Transverse colon (tissue), 4 donors: Measurements from ENCODE around the gene GASK1A. TPM values are rescaled to one million over a fixed set of nuclear protein-coding genes. Genes with fewer than 3 reads are reported as not detected.

ENCODE experiments used
- DNase-seq: peaks from one replicate; pipeline ENCODE4 v3.0.0-alpha.2; 2019
- H3K27ac ChIP-seq, 4 donors: fragments of 200-600 bp; sonication (generic); 2 replicates each; pipeline ENCODE4 v1.5.1; 2016 to 2018; ENCODE audit warnings: inconsistent platforms in 4 of 4
- H3K27me3 ChIP-seq: fragments of 200-600 bp; sonication (generic); 2 replicates; pipeline ENCODE4 v1.5.1; 2017; ENCODE audit warnings: inconsistent platforms
- H3K36me3 ChIP-seq, 4 donors: fragments of 200-600 bp; sonication (generic); 2 replicates each; pipeline ENCODE4 v1.5.1; 2017 to 2019; ENCODE audit warnings: inconsistent platforms in 4 of 4
- H3K4me1 ChIP-seq, 4 donors: fragments of 200-600 bp; sonication (generic); 2 replicates each; pipeline ENCODE4 v1.5.1; 2017 to 2020; ENCODE audit warnings: inconsistent platforms in 4 of 4
- H3K4me3 ChIP-seq, 4 donors: fragments of 200-600 bp; sonication (generic); 1 replicate in 1 of 4; 2 replicates in 3 of 4; pipeline versions ENCODE4 v1.5.1 to v1.6.1; 2017 to 2019; ENCODE audit warnings: inconsistent platforms in 4 of 4
- H3K9me3 ChIP-seq, 2 donors: fragments of 200-600 bp; sonication (generic); 2 replicates each; pipeline ENCODE4 v1.5.1; 2017 to 2019; ENCODE audit warnings: inconsistent platforms in 2 of 2
- EP300 ChIP-seq: sonication (generic); formaldehyde crosslinking; IDR thresholded peaks from one replicate; pipeline ENCODE4 v1.6.1; 2017; ENCODE audit warnings: antibody characterized with exemption, low read depth
- POLR2A ChIP-seq: fragments of 450-650 bp; IDR thresholded peaks from one replicate; pipeline ENCODE4 v1.6.1; 2016; ENCODE audit warnings: antibody characterized with exemption, mild to moderate bottlenecking, moderate library complexity
- POLR2AphosphoS5 ChIP-seq, 3 donors: sonication (generic); formaldehyde crosslinking; IDR thresholded peaks; one replicate each; pipeline ENCODE4 v1.6.1; 2016; ENCODE audit warnings: antibody characterized with exemption in 3 of 3
- WGBS, 2 donors: methylation state at CpG; one replicate each; pipeline ENCODE4 v1.1.5; 2018; ENCODE audit warnings: low coverage in 1 of 2; 5-methylcytosine and 5-hydroxymethylcytosine counted together
- in situ Hi-C, 4 donors: fragments of 200-750 bp; cut with MboI; loops; one replicate each; pipeline versions ENCODE4 v1.15.0 to v1.15.1; 2017; ENCODE audit warnings: low sequenced_read_pairs in 3 of 4, low pct_ligation_motif_present in 1 of 4, low pct_unique_long_range_greater_than_20kb in 1 of 4
- intact Hi-C: fragments of 100-400 bp; cut with DNase I; formaldehyde crosslinking; loops from one replicate; pipeline ENCODE4 v1.15.1; 2023; ENCODE audit warnings: low total_unique reads
- total RNA-seq, 4 donors: library from RNA; depleted of rRNA; stranded (reverse); fragments of >200 nt; gene quantifications; one replicate each; pipeline ENCODE4 v1.1.0, GENCODE V29; 2016
- TF ChIP-seq, protein P1 (sequence below), 5 experiments: fragments of 200-600 bp in 3 of 5; fragments of 450-650 bp in 2 of 5; sonication (generic) in 3 of 5; IDR thresholded peaks; 1 replicate in 2 of 5; 2 replicates in 3 of 5; pipeline ENCODE4 v1.5.1; 2016 to 2017; ENCODE audit warnings: antibody characterized with exemption in 5 of 5, inconsistent platforms in 3 of 5, mild to moderate bottlenecking in 2 of 5, moderate library complexity in 1 of 5

Gene GASK1A
- total RNA-seq, 4 donors from 2014 or later = 0.75 to 5.9 (median 3.6) TPM

DNA sequence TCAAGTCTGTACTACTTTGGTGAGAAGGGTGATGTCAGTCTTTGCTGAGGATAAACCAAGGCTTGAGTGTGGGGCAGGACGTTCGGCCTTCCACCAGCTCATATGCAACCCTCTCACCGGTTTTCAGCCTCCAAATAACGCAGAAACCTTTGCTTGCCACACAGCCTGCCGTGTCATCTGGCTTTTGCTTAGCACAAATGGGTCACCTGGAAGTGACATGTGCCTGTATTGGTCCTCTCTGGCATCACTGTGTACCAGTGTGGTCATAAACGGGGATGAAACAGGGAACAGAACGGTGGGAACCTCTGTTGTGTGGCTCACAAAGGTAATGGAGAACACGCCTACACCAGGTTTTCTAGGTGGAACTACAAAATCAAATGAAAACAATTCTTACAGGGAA lies 119.7 kb downstream of the GASK1A start:
- in situ Hi-C loops = no loop called here

DNA sequence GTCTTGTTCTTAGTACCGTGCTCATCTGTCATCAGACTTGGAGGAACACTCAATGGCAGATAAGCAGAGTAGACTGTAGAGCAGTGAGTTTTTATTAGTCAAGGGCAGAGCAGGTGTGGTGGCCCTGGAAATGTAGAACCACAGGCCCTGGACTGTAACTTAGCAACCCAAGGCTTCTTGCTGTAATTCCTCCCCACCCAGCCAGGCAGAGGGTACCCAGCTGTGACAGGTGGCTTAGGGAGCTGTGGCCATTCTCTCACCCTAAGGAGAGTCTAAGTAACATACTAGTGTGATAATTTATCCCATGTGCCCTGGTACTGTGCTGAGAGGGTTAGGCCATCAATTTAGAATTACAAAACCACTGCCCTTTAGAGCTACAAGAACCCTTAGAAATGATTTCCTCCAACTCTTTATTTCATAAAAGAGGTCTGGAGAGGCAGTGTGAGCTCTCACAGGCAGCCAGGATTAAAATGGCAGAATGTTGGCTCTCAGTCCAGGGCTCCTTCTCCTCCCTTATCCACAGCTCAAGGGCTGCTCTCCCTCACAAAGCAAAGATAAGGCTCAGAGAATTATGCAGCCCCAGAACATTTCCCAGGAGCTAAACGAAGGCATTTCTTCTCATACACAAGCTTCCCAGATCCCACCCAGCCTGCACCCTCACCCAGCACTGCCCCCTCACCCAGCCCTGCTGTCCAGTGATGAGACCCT lies 123.8 kb downstream of the GASK1A start:
- 70% methylated on average over 2 of the region's 2 CpGs; no CpG with 5 or more reads in 1 of the 2 donors for WGBS, 2 donors
- in situ Hi-C loops = no loop called here

More for the DNA sequence above, 119.7 kb downstream of the GASK1A start:
- TF ChIP-seq POLR2A = no peak
- TF ChIP-seq POLR2AphosphoS5 (IDR thresholded peaks at IDR 0.05) = no peak
- Histone ChIP-seq H3K36me3 (no peaks in the 10 kb centered on the region), H3K27me3 (no peaks in the 10 kb centered on the region), H3K9me3 (no peaks in the 10 kb centered on the region), H3K4me3 (no peak overlapping the region), H3K27ac (no peak overlapping the region), H3K4me1 (peaks cover 0 to 4% (median 0%) of the 10 kb centered on the region in 4 donors)
- intact Hi-C loops = no loop called here
- no peak for DNase-seq
- 95 to 100% methylated on average over 3 to 8 of the region's 8 CpGs for WGBS, 2 donors

DNA sequence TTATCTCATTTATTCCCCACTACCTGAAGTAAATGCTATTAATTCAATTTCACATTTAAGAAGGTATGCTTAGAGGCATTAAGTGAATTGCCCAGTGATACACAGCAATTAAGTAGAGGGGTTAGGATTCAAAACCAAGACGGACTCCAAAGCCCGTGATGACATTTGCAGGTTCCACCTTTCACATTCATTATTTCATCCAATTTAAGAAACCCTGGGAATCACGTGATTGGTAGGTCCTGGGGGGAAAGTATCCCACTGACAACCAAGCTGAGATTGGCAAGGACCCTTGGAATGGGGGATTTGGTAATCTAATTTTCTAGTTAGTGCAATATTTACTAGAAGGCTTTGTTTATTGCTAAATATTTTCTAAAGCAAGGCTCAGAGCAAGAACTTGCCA lies 124.9 kb downstream of the GASK1A start:
- no peaks in the 10 kb centered on the region for H3K9me3 ChIP-seq
- no peak for DNase-seq
- intact Hi-C loops = no loop called here
- no peaks in the 10 kb centered on the region for H3K36me3 ChIP-seq
- no peak overlapping the region for H3K27ac ChIP-seq
- H3K4me1 ChIP-seq = peaks cover 0 to 17% (median 14%) of the 10 kb centered on the region in 4 donors
- 80% methylated on average over 3 of the region's 3 CpGs; no CpG with 5 or more reads in 1 of the 2 donors for WGBS, 2 donors
- H3K27me3 ChIP-seq = no peaks in the 10 kb centered on the region
- TF ChIP-seq EP300 = no peak
- no peak for TF ChIP-seq POLR2AphosphoS5 (IDR thresholded peaks at IDR 0.05)
- TF ChIP-seq, protein P1, sequence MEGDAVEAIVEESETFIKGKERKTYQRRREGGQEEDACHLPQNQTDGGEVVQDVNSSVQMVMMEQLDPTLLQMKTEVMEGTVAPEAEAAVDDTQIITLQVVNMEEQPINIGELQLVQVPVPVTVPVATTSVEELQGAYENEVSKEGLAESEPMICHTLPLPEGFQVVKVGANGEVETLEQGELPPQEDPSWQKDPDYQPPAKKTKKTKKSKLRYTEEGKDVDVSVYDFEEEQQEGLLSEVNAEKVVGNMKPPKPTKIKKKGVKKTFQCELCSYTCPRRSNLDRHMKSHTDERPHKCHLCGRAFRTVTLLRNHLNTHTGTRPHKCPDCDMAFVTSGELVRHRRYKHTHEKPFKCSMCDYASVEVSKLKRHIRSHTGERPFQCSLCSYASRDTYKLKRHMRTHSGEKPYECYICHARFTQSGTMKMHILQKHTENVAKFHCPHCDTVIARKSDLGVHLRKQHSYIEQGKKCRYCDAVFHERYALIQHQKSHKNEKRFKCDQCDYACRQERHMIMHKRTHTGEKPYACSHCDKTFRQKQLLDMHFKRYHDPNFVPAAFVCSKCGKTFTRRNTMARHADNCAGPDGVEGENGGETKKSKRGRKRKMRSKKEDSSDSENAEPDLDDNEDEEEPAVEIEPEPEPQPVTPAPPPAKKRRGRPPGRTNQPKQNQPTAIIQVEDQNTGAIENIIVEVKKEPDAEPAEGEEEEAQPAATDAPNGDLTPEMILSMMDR (IDR thresholded peaks at IDR 0.05) = no peak
- TF ChIP-seq POLR2A = no peak
- no peak overlapping the region for H3K4me3 ChIP-seq
- in situ Hi-C loops = no loop called here

More for the DNA sequence above, 123.8 kb downstream of the GASK1A start:
- intact Hi-C loops = no loop called here
- no peaks in the 10 kb centered on the region for H3K36me3 ChIP-seq
- no peaks in the 10 kb centered on the region for H3K27me3 ChIP-seq
- peaks cover 0 to 17% (median 14%) of the 10 kb centered on the region in 4 donors for H3K4me1 ChIP-seq
- DNase-seq = no peak
- TF ChIP-seq POLR2AphosphoS5 (IDR thresholded peaks at IDR 0.05) (no peak), EP300 (no peak), POLR2A (no peak)
- TF ChIP-seq, protein P1 (IDR thresholded peaks at IDR 0.05) = no peak
- no peak overlapping the region for H3K27ac ChIP-seq
- no peaks in the 10 kb centered on the region for H3K9me3 ChIP-seq
- no peak overlapping the region for H3K4me3 ChIP-seq

DNA sequence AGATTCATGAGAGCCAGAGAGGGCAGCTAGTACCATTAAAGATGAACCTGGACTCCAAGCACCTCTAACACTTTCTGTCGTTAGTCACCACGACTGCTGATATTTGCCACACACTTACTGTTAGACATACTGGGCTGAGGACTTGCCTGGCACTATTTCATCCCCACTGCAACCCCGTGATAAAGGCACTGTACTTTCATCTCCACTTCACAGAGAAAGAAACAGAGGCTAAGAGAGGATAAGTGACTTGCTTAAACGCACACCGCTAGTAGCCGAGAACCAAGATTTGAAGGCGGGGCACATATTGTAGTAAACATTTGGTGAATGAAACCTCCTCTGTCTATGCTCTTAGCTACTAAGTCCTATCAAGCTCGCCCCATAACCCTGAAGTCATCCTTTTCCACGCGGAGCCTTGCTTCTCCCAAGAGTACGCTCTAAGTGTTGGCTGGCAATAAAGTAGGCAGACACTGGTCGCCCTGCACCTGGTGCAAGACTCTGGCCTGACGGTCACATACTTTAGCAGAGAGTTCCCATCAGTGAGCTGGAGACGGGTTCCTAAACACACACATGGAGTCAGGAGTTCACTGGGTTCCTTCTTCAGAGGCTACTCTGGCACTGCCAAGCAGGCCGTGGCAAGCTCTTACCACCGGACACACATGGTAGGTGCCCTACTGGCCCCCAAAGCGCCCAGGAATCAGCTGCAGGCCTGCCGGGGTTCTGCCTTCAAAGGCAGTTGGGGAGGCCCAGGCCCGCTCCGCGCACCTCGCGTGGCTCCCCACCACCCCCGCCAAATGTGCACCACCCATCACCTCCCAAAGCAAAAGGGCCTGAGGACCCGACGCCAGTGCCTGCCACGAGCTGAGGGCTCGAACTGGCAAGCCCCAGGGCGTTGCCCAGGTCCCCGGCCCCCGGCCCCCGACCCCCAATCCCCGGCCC lies 125.8 kb downstream of the GASK1A start:
- in situ Hi-C loops = no loop called here
- DNase-seq = no peak
- WGBS, 2 donors = 50 to 92% methylated on average over 4 to 33 of the region's 33 CpGs
- Histone ChIP-seq H3K4me1 (peaks cover 0 to 17% (median 14%) of the 10 kb centered on the region in 4 donors), H3K36me3 (no peaks in the 10 kb centered on the region), H3K4me3 (peak overlapping the region; percentile 80 to 92 (median 86)), H3K27ac (peak overlapping the region in 1 of 4 donors; percentile 80), H3K27me3 (no peaks in the 10 kb centered on the region), H3K9me3 (no peaks in the 10 kb centered on the region)
- TF ChIP-seq EP300 (no peak), POLR2A (no peak), POLR2AphosphoS5 (IDR thresholded peaks at IDR 0.05) (no peak)
- TF ChIP-seq, protein P1 (IDR thresholded peaks at IDR 0.05) = no peak
- intact Hi-C loops = no loop called here
